GM06990 (cell line): ENCODE measurements around the gene CCDC57.

Source experiments
- DNase-seq: peaks from one replicate; pipeline ENCODE4 v3.0.0-alpha.2; 2011; ENCODE audit not compliant: insufficient read length; ENCODE audit errors: extremely low read depth
- H3K27me3 ChIP-seq: replicated peaks from 2 replicates; pipeline ENCODE4 v1.6.0; 2011; ENCODE audit warnings: low read length; ENCODE audit not compliant: control insufficient read depth, insufficient read depth
- H3K36me3 ChIP-seq: 2 replicates; pipeline ENCODE4 v1.5.1; 2011; ENCODE audit warnings: low read length; ENCODE audit not compliant: control insufficient read depth, insufficient read depth
- H3K4me3 ChIP-seq: replicated peaks from 2 replicates; pipeline ENCODE4 v1.5.1; 2011; ENCODE audit warnings: low read depth, mild to moderate bottlenecking, control low read depth, low read length
- TF ChIP-seq, protein P1 (sequence below): IDR thresholded peaks from 2 replicates; pipeline ENCODE4 v1.5.1; 2011; ENCODE audit warnings: low read length, control low read depth, mild to moderate bottlenecking, inconsistent platforms; ENCODE audit not compliant: insufficient read depth, poor library complexity, severe bottlenecking

The CCDC57 gene

DNA sequence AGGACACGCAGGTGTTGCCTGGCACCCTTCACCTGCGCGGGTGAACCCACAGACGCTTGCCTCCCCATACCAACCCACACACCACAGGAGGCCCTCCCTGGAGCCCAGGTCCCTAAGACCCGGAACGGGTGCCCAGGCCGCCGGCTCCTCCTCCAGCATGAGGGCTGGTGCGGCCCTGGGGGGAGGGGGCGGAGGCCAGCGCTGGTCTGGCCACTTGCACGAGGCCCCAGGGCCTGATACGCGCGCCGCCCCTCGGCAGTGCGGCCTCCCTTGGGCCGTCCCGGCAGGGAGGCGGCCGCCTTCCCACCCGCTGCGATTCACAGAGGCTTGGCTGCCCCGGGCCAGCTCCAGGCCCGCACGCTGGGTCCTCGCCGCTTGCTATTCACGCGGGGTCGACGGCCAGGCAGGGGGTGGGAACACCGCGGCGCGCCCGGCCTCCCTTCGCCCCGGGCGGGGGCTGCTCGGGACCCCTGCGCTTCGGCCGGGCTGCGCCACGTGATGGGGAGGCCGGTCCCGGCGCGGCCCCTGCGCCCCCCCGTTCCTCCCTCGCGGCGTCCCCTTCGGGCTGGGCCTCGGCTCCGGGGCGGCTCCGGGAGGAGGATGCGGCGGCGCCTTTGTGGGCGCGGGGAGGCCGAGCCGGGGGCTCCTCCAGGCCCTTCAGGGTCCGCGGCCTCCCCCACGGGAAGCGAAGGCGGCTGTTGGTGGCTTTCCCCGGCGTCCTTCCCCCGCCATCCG is 115.3 kb downstream of the CCDC57 start:
- H3K27me3 ChIP-seq, result no peaks in the 10 kb centered on the region
- peak; percentile 55 for DNase-seq
- TF ChIP-seq, protein P1, sequence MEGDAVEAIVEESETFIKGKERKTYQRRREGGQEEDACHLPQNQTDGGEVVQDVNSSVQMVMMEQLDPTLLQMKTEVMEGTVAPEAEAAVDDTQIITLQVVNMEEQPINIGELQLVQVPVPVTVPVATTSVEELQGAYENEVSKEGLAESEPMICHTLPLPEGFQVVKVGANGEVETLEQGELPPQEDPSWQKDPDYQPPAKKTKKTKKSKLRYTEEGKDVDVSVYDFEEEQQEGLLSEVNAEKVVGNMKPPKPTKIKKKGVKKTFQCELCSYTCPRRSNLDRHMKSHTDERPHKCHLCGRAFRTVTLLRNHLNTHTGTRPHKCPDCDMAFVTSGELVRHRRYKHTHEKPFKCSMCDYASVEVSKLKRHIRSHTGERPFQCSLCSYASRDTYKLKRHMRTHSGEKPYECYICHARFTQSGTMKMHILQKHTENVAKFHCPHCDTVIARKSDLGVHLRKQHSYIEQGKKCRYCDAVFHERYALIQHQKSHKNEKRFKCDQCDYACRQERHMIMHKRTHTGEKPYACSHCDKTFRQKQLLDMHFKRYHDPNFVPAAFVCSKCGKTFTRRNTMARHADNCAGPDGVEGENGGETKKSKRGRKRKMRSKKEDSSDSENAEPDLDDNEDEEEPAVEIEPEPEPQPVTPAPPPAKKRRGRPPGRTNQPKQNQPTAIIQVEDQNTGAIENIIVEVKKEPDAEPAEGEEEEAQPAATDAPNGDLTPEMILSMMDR, result no peak
- peaks cover 32% of the 10 kb centered on the region for H3K36me3 ChIP-seq
- H3K4me3 ChIP-seq, result peak overlapping the region; percentile 87

- Histone ChIP-seq H3K27me3 (no peaks in the 10 kb centered on the region), H3K4me3 (peak overlapping the region; percentile 87), H3K36me3 (peaks cover 38% of the 10 kb centered on the region)
- DNase-seq, result no peak
- TF ChIP-seq, protein P1, result no peak
These were observed 115.9 kb downstream of the CCDC57 start for GRCh38 chr17:82096709-82097183.

DNA sequence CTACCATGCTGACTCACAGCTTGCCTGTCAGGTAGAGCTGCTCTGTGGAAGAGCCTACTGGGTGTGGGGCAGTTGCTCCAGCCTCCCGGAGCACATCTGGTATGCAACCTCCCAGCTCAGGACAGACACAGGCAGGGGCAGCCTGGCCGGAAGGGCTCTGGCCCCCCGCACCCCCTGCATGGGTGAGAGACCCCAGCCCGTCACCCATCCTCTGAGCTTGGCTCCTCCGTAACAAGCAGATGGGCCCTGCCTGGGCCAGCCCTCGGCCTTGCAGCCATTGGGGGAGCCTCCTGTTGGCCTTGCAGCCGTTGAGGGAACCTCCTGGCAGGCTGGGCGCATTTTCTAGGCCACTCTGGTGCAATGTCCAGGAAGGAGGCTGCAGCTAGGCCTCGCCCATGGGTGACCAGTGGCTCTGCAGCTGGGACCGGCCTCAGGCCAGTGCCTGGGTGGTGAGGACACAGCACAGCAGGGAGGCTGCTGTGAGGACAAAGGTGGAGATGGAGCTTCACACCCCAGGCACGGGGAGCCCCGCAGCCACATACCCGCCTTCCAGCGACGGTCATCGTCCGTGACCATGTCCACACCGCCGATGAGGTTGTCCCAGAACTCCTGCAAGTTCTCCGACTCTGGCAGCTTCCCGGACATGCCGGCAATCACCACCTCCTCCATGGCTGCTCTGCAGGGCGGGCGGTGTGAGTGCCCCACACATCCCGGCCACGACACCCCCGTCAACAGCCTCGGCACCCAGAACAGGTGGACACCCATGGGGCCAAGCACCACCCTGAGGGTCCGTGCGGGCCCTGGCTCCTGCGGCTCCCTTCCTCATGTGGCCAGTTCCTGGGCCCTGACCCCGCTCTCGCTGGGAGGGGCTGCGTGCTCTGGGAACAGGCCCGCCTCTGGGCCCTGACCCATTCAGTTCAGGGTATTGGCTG is 116.6 kb downstream of the CCDC57 start:
- peaks cover 41% of the 10 kb centered on the region for H3K36me3 ChIP-seq
- TF ChIP-seq, protein P1, result no peak
- H3K4me3 ChIP-seq, result peak overlapping the region; percentile 87

DNA sequence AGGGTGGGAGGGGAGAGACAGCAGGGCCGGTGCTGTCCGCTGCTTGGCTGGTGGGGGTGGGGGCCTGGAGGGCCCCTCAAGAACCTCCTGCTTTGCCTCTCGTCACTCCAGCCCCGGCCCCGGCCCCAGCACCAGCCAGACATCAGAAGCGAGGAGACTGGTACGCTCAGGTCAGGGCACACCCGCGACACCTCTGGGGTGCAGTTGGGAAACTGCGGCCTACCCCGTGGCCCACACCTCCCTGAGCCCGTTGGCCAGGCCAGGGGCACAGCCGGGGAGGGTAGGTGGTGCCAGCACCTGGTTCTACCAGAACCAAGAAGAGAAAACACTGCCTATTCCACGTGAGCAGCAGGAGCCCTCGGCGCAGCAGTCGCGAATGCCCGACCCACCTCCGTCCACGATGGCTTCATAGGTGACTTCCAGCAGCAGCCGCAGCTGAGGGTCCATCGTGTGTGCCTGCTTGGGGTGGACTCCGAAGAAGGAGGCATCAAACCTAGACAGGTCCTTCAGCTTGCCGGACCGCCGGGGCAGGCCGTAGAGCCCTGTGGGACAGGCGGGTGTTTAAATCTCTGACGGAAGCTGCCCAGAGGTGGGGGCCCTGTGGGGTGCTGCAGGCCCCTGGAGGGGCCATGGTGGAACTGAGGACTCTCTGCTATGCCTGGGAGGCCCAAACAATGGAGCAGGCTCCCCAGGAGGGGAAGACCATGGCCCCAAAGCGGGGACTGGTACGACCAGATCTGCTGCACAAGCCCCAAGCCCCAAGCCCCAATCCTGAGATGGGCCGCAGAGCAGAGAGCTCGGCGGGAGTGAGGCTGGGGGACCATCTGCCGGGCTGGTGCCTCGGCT is 117.5 kb downstream of the CCDC57 start:
- TF ChIP-seq, protein P1, result no peak
- Histone ChIP-seq H3K27me3 (no peaks in the 10 kb centered on the region), H3K4me3 (no peak overlapping the region), H3K36me3 (peaks cover 46% of the 10 kb centered on the region)
- DNase-seq, result peak; percentile 21

More for the DNA sequence above, 116.6 kb downstream of the CCDC57 start:
- H3K27me3 ChIP-seq, result no peaks in the 10 kb centered on the region
- peak; percentile 22 for DNase-seq

DNA sequence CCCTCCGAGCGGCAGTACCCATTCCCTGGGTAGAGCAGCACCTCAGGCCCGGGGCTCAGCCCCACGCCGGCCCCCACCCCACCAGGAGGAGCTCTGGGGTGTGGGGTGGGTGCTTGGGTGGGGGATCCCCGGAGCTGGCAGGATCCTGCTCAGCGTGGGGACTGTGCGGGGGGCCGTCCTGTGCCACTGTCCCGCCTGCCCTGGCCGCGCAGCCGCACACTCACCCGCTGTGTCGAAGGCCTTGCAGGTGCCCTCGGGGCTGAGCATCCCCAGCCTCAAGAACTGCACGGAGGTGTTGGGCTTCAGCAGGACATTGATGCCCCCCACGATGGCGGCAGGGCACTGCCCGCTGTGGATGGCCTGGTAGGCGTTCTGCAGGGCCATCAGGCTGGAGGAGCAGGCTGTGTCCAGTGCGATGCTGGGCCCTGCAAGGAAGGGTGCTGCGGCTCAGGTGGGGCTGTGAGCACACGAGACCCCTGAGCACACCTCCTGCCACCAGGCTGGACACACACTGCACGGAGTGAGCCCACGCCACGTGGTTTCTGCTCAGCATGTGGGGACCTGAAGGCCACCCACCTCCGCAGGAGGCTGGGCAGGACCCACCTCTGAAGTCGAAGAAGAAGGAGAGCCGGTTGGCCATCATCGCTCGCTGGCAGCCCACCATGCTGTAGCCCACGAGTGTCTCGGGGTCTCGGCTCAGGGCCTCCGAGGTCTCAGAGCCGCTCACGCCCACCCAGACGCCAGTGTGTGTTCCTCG is 119.5 kb downstream of the CCDC57 start:
- no peak overlapping the region for H3K4me3 ChIP-seq
- peaks cover 59% of the 10 kb centered on the region for H3K36me3 ChIP-seq
- TF ChIP-seq, protein P1, result no peak
- DNase-seq, result peak; percentile 17
- H3K27me3 ChIP-seq, result no peaks in the 10 kb centered on the region
